ENCODE data around the gene RPL18.

DNA sequence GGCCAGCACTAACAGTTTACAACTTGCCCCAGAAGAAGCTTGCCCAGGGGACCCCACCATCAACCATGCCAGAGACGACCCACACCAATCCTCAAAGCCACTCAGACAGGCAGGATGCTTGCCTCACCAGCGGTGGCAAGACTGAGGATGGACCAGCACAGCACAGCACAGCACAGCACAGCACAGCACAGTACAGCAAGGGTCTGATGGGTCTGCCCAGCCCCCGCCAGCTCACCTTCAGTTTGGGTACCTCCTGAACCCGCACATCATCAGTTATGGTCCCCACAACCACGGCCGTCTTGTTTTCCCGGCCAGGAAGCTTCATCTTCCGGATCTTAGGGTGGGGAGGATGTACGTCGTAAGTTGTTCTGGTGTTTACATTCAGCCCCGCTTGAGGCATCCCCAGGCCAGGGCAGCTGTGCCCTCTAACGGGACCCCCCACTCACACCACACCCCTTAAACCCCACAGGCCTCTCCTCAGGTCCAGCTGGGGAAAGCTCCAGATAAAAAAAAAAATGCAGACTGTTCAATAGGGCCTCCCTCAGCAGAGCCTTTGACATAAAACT, 2.4 kb downstream of the RPL18 start:
- no peak for TF ChIP-seq POLR2A (IDR thresholded peaks at IDR 0.05; ENCODE audit: low read length)
- TF ChIP-seq GATA1 (IDR thresholded peaks at IDR 0.05; ENCODE audit: low read depth, low read length) = no peak

Data from erythroblast (primary cell).